ENCODE results near the gene IFNK.

Gene IFNK

DNA sequence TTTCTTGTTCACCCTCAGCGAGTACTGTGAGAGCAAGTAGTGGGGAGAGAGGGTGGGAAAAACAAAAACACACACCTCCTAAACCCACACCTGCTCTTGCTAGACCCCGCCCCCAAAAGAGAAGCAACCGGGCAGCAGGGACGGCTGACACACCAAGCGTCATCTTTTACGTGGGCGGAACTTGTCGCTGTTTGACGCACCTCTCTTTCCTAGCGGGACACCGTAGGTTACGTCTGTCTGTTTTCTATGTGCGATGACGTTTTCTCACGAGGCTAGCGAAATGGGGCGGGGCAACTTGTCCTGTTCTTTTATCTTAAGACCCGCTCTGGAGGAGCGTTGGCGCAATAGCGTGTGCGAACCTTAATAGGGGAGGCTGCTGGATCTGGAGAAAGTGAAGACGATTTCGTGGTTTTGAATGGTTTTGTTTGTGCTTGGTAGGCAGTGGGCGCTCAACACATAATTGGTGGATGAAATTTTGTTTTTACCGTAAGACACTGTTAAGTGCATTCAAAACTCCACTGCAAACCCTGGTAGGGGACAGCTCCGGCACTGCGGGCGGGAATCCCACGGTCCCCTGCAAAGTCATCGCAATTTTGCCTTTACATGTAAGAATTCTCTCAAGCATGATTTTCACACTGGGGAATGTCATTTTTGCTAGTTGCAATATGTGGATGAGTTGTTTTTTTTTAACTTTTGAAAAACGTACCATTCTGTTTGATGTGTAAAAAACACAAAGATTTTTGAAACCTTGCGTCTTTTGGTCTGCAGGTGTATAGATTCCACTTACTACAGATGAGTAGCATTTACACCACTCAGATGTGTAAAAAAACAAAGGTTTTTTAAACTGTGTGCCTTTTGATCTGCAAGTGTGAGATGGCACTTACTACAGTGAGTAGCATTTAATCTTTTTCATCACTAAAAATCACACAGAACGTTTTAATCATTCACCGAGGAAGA, 49.8 kb downstream of the IFNK start:
- DNase-seq = peak; percentile 90

All from activated CD8-positive, alpha-beta memory T cell treated with anti-CD3 and anti-CD28 coated beads, Interleukin-2, amount 50 U/mL, for 48 hours (primary cell).